ENCODE measurements around the gene MTR. TPM values are rescaled to one million over a fixed set of nuclear protein-coding genes. Genes with fewer than 3 reads are reported as not detected.

Gene MTR
- total and polyA plus RNA-seq, 9 of the 15 experiments (the other 6 are each of a cell fraction or from before 2014, with no cell fraction given), result 3.4 to 44.3 (median 20.3) TPM

GRCh38 chr1:236795035-236795756 lies at the start of gene MTR (continued):
- peak; percentile 51 for TF ChIP-seq ZNF592 (IDR thresholded peaks at IDR 0.05)
- TF ChIP-seq EHMT2 (IDR thresholded peaks at IDR 0.05), result no peak
- TF ChIP-seq PREB (CRISPR knock-in tag; IDR thresholded peaks at IDR 0.05), result peak; percentile 95; the same call in 1 of the 2 replicates
- TF ChIP-seq HCFC1 (IDR thresholded peaks at IDR 0.05; ENCODE audit: low read depth, low read length), result peak; percentile 99
- 0 out of 2 replicates have a peak, but pooled peaks have one; percentile 17 for TF ChIP-seq ATF4 (CRISPR knock-in tag; IDR thresholded peaks at IDR 0.05)
- TF ChIP-seq IRF9 (tag; IDR thresholded peaks at IDR 0.05), result no peak
- TF ChIP-seq TCFL5 (CRISPR knock-in tag; conservative IDR thresholded peaks at IDR 0.05), result no peak
- no peak; the same call in 1 of the 2 replicates for TF ChIP-seq ZBTB2 (IDR thresholded peaks at IDR 0.05)
- peak; percentile 84 for TF ChIP-seq ZNF76 (CRISPR knock-in tag; IDR thresholded peaks at IDR 0.05; ENCODE audit: borderline replicate concordance)
- no peak for TF ChIP-seq TCF3 (CRISPR knock-in tag; IDR thresholded peaks at IDR 0.05)
- TF ChIP-seq ZFP36 (IDR thresholded peaks at IDR 0.05; ENCODE audit: low read depth, low read length, partially characterized antibody), result no peak
- TF ChIP-seq DACH1 (IDR thresholded peaks at IDR 0.05; ENCODE audit: partially characterized antibody), result no peak
- no peak for TF ChIP-seq BMI1 (IDR thresholded peaks at IDR 0.05; ENCODE audit: low read length)
- TF ChIP-seq MITF (IDR thresholded peaks at IDR 0.05), result 0 out of 2 replicates have a peak, but pooled peaks have one; percentile 39
- TF ChIP-seq TEAD4 (IDR thresholded peaks at IDR 0.05; ENCODE audit: low read length), result no peak; the same call in 1 of the 2 replicates
- no peak for TF ChIP-seq TEAD4 (CRISPR knock-in tag; IDR thresholded peaks at IDR 0.05; ENCODE audit: borderline replicate concordance)
- no peak for TF ChIP-seq PHB2 (IDR thresholded peaks at IDR 0.05; ENCODE audit: low read depth)
- TF ChIP-seq NR2F6 (CRISPR knock-in tag; IDR thresholded peaks at IDR 0.05), result peak; percentile 62; the same call in 1 of the 2 replicates

Data from K562 (cell line).